VCaP (cell line): ENCODE results near the gene DTNA.
A peak's percentile ranks its signal among the peaks of the same experiment; 100 is the strongest.

Source experiments
- H3K27ac ChIP-seq: fragments of 450-650 bp; 2 replicates; pipeline ENCODE4 v1.5.1; 2017
- CTCF ChIP-seq: fragments of 450-650 bp; conservative IDR thresholded peaks from 2 replicates; pipeline ENCODE4 v1.5.1; 2017; ENCODE audit warnings: mild to moderate bottlenecking, moderate library complexity

The DTNA gene

GRCh38 chr18:34695310-34695709, 14.8 kb upstream of the DTNA start:
- no peak for TF ChIP-seq CTCF
- H3K27ac ChIP-seq: no peak overlapping the region

- TF ChIP-seq CTCF: no peak
- no peak overlapping the region for H3K27ac ChIP-seq
Observed at GRCh38 chr18:34696671-34697070, 13.4 kb upstream of the DTNA start.

- TF ChIP-seq CTCF: no peak
- H3K27ac ChIP-seq: no peak overlapping the region
Observed at GRCh38 chr18:34697233-34697632, 12.9 kb upstream of the DTNA start.

GRCh38 chr18:34697891-34698290, 12.2 kb upstream of the DTNA start:
- no peak for TF ChIP-seq CTCF
- no peak overlapping the region for H3K27ac ChIP-seq

- H3K27ac ChIP-seq: no peak overlapping the region
- TF ChIP-seq CTCF: no peak
Observed at GRCh38 chr18:34701911-34702310, 8.2 kb upstream of the DTNA start.

- no peak overlapping the region for H3K27ac ChIP-seq
- no peak for TF ChIP-seq CTCF
Observed at GRCh38 chr18:34702814-34703213, 7.3 kb upstream of the DTNA start.

GRCh38 chr18:34704074-34704473, 6.0 kb upstream of the DTNA start:
- TF ChIP-seq CTCF: no peak
- H3K27ac ChIP-seq: peak overlapping the region; percentile 51; the same call in 1 of the 2 replicates

GRCh38 chr18:34704823-34705222, 5.3 kb upstream of the DTNA start:
- TF ChIP-seq CTCF: no peak
- peak overlapping the region; percentile 51; the same call in 1 of the 2 replicates for H3K27ac ChIP-seq
